HFFc6 (cell line): ENCODE measurements around the gene PPP1R9B. TPM values are rescaled to one million over a fixed set of nuclear protein-coding genes. Genes with fewer than 3 reads are reported as not detected.

Experiments
- DNase-seq: peaks from one replicate; pipeline ENCODE4 v3.0.0-alpha.2; 2018
- H3K27ac Mint-ChIP-seq: 2 replicates; pipeline ENCODE4 v1.8.0; 2020; ENCODE audit warnings: mild to moderate bottlenecking, mixed read lengths
- H3K27me3 Mint-ChIP-seq: 2 replicates; pipeline ENCODE4 v1.8.0; 2021; ENCODE audit warnings: mild to moderate bottlenecking, moderate library complexity, mixed read lengths; ENCODE audit not compliant: insufficient read depth
- H3K36me3 Mint-ChIP-seq: 2 replicates; pipeline ENCODE4 v1.8.0; 2021; ENCODE audit warnings: low read depth, mixed read lengths
- H3K4me1 Mint-ChIP-seq: 2 replicates; pipeline ENCODE4 v1.8.0; 2020; ENCODE audit warnings: low read depth, mixed read lengths
- H3K4me3 Mint-ChIP-seq: 2 replicates; pipeline ENCODE4 v1.8.0; 2020; ENCODE audit warnings: mild to moderate bottlenecking, moderate library complexity, mixed read lengths
- H3K9me3 Mint-ChIP-seq: 2 replicates; pipeline ENCODE4 v1.8.0; 2020; ENCODE audit warnings: mild to moderate bottlenecking, mixed read lengths
- total RNA-seq, 6 experiments: library from RNA; stranded (reverse); fragmentation: NEBNext Ultra II Directional; extraction: Animal tissue kit (Norgen Biotek cat#: 25700); gene quantifications; 2 replicates in 1 of 6; 3 replicates in 5 of 6; pipeline ENCODE4 v1.2.3, GENCODE V29; 2021
- TF ChIP-seq, protein P1 (sequence below): fragments of 200-600 bp; sonication (generic); IDR thresholded peaks from 2 replicates; pipeline ENCODE4 v1.5.0; 2021; ENCODE audit warnings: antibody characterized with exemption, mild to moderate bottlenecking

PPP1R9B gene
- total RNA-seq, 6 experiments from 2014 or later = 66.4 to 78.5 (median 68.7) TPM

DNA sequence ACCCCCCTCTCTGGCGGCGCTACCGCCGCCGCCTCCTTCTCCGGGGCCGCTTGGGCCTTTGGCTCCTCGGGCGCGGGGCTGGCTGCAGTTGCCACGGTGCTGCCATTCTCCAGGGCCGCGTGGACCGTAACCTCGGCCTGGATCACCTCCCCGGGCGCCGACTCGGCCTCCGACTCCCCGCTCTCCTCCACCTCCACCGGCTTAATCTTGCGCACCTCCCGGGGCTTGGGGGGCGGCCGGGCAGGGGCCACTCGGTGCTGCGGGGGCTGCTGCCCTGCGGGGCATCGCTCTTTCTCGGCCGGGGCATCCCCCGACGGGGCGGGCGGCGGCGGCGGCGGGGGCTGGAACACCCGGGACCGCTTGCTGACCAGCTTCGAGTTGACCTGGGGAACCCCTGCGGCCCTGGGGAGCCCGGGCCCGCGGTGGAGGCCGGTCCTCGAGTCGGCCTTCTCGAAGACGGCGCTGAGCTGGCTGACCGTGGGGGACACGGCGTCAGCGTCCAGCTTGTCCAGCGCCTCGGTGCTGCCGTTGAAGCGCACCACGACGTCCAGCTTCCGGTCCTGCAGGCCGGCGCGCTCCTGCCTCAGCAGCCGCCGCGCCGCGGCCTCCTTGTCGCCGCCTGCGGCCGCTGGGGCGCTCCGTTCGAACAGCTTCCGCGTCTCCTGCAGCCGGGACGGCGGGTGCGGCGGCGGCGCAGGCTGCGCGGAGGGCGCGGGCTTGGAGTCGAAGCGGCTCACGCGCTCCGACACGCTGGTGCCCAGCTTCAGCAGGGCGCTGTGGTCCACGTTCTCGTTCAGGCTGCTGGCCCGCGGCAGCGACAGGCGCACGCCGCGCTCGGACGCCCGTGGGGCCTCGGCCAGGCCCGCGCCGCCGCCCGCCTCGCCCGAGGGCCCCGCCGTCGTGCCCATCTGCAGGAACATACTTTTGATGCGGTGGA is 792 bp downstream of the PPP1R9B start:
- peak overlapping the region; percentile 87 for H3K27ac Mint-ChIP-seq
- H3K4me3 Mint-ChIP-seq = peak overlapping the region; percentile 94
- no peaks in the 10 kb centered on the region for H3K9me3 Mint-ChIP-seq
- peaks cover 2% of the 10 kb centered on the region for H3K27me3 Mint-ChIP-seq
- H3K36me3 Mint-ChIP-seq = 0 out of 2 replicates have a peak, but pooled peaks cover under 1% of the 10 kb centered on the region
- TF ChIP-seq, protein P1, sequence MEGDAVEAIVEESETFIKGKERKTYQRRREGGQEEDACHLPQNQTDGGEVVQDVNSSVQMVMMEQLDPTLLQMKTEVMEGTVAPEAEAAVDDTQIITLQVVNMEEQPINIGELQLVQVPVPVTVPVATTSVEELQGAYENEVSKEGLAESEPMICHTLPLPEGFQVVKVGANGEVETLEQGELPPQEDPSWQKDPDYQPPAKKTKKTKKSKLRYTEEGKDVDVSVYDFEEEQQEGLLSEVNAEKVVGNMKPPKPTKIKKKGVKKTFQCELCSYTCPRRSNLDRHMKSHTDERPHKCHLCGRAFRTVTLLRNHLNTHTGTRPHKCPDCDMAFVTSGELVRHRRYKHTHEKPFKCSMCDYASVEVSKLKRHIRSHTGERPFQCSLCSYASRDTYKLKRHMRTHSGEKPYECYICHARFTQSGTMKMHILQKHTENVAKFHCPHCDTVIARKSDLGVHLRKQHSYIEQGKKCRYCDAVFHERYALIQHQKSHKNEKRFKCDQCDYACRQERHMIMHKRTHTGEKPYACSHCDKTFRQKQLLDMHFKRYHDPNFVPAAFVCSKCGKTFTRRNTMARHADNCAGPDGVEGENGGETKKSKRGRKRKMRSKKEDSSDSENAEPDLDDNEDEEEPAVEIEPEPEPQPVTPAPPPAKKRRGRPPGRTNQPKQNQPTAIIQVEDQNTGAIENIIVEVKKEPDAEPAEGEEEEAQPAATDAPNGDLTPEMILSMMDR = 0 out of 2 replicates have a peak, but pooled peaks have one; percentile 15
- H3K4me1 Mint-ChIP-seq = peaks cover 50% of the 10 kb centered on the region
- DNase-seq = no peak

DNA sequence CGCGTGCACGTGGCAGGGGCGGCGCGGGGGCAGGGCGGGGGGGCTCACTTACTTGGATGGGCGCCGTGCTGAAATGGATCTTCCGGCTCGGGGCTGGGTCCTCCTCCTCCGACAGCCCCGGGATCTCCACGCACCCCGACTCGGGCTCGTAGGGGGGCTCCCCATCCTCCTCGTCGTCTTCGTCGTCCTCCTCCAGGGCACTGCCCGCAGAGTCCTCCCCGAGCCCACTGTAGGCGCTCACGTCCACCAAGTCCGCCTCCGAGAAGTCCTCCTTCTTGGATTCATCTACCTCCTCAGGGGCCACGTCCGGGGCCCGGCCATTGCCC is 1.4 kb downstream of the PPP1R9B start:
- peak overlapping the region; percentile 87 for H3K27ac Mint-ChIP-seq

DNA sequence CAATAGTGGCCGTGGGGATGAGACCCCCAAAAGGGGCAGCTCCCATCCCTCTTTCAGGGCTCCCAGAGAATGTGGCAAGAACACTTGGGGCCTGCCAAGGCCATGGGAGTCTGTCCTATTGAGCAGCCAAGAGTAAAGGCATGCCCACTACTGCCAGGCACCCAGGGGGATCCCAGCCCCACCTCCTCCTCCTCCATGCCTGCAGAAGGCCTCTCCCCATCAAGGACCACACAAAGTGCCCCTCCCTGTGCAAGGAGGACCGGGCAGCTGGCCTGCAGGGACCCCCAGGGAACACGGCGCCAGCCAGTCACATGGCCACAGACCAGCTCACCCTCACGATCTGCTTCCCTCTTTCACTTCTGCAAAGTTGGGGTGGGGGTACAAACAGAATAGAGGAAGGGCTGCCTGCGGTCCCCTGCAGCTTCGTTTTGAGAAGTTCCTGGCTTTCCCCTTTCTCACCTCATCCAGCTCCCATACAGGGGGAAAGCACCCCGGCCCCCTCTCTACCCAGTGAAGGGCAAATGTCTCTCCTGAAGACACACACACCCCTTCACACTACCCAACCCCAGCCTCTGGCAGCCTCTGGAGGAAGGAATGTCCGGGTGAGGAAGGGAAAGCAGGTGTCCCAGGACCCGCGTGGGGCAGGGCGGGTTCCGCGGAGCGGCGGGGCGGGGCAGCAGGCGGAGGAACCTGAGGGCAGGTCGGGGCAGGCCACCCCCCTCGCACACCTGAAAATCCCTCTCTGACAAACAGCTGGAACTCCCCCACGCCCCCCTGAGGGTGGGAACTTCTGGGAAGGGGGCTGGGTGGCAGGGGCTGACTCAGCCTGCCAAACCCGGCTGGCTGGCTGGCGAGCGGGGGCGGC is 2.0 kb downstream of the PPP1R9B start:
- peaks cover 56% of the 10 kb centered on the region for H3K4me1 Mint-ChIP-seq
- H3K36me3 Mint-ChIP-seq = peaks cover 8% of the 10 kb centered on the region; the same call in 1 of the 2 replicates

More for the DNA sequence above, 1.4 kb downstream of the PPP1R9B start:
- Mint-ChIP-seq H3K4me1 (peaks cover 55% of the 10 kb centered on the region), H3K27me3 (peaks cover 2% of the 10 kb centered on the region), H3K36me3 (peaks cover 6% of the 10 kb centered on the region; the same call in 1 of the 2 replicates), H3K9me3 (no peaks in the 10 kb centered on the region), H3K4me3 (peak overlapping the region; percentile 94)
- no peak for DNase-seq
- TF ChIP-seq, protein P1 = no peak

DNA sequence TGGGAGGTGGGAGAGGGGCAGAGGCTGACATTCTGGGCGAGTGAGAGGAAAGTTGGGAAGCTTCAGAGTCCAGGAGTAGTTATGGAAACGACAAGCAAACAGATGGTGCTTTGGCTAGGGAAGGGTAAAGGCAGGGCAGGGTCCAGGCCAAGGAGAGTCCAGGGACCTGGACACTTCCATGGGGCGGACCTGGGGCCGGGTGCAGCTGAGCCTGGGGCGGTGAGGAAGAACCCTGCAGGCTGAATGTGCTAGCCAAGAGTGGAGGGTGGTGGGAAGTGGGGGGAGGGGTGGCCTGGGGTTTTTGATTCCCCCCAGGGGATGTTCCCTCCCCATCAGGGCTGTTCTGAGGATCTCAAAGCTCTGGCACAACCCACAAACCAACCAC is 2.6 kb downstream of the PPP1R9B start:
- Mint-ChIP-seq H3K4me1 (peaks cover 56% of the 10 kb centered on the region), H3K36me3 (peaks cover 12% of the 10 kb centered on the region), H3K9me3 (no peaks in the 10 kb centered on the region), H3K4me3 (peak overlapping the region; percentile 94), H3K27me3 (peaks cover 2% of the 10 kb centered on the region), H3K27ac (peak overlapping the region; percentile 88)
- TF ChIP-seq, protein P1 = no peak
- DNase-seq = no peak

More for the DNA sequence above, 2.0 kb downstream of the PPP1R9B start:
- no peak for DNase-seq
- peak overlapping the region; percentile 88 for H3K27ac Mint-ChIP-seq
- H3K9me3 Mint-ChIP-seq = no peaks in the 10 kb centered on the region
- TF ChIP-seq, protein P1 = peak; percentile 53
- peak overlapping the region; percentile 94 for H3K4me3 Mint-ChIP-seq
- H3K27me3 Mint-ChIP-seq = peaks cover 2% of the 10 kb centered on the region

DNA sequence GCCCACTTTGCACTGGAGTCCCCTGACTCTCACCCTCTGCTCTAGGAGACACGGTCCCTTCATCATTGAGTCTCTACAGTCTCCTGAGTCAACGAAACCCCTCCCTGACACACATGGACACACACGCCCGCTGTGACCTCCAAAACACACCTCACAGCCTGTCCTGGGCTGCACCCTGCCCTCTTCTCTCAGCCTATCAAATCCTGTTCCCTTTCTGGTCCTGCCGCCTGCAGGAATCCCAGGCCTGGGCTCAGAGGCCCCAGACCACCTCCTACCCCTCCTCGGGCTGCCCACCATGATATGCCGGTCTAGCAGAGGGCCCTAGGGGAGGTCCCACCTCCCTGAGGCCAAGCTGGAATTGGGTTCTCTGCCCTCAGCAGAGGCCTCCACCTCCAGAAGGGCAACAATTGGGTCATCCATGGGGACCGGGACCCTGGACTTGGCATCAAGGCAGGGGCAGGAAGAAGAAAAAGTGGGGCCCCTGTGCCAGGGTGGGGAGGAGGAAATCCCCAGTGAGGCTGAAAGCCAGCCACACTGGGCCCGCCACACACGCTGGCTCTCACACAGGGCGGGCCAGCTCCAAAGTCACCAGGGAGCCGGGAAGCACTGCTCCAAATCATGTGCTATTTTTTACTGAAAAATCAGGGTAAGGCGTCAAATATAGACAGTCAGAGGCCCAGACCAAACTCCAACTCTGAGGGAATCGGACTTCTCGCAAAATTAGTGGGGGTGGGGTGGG is 3.4 kb downstream of the PPP1R9B start:
- H3K4me3 Mint-ChIP-seq = peak overlapping the region; percentile 94

More for the DNA sequence above, 3.4 kb downstream of the PPP1R9B start:
- Mint-ChIP-seq H3K36me3 (peaks cover 20% of the 10 kb centered on the region), H3K27me3 (peaks cover 2% of the 10 kb centered on the region), H3K4me1 (peaks cover 50% of the 10 kb centered on the region), H3K9me3 (no peaks in the 10 kb centered on the region), H3K27ac (peak overlapping the region; percentile 88)
- DNase-seq = no peak
- TF ChIP-seq, protein P1 = no peak
